Panc1 (cell line): ENCODE data around the gene ANGPTL4. TPM values are rescaled to one million over a fixed set of nuclear protein-coding genes. Genes with fewer than 3 reads are reported as not detected.
"Not testable (repeated sequence)": the region's sequence is repeated elsewhere in the genome, so short reads cannot be mapped to it uniquely, and the experiment has no call there.

Source experiments
- ATAC-seq: fragments of 200-7000 bp; cut with Tn5 transposase; 2 replicates; pipeline ENCODE4 v1.9.1; 2020; ENCODE audit warnings: mild to moderate bottlenecking, moderate library complexity
- BruUV-seq: library from RNA; stranded (reverse); fragments of 400-500 nt; replicated peaks from 2 replicates; lab custom pipeline; 2021; lab: Mats Ljungman, UMichigan
- CTCF ChIA-PET: fragments of 300-600 bp; sonication (Branson Sonifier 250); formaldehyde crosslinking; loops from one replicate; lab custom pipeline; 2022; ENCODE audit warnings: antibody characterized with exemption; lab: Charles Lee
- POLR2A ChIA-PET: fragments of 300-600 bp; sonication (Branson Sonifier 250); formaldehyde crosslinking; loops from one replicate; lab custom pipeline; 2022; ENCODE audit warnings: antibody characterized with exemption; lab: Charles Lee
- DNase-seq: peaks from one replicate; pipeline ENCODE4 v3.0.0-alpha.2; 2010; ENCODE audit warnings: low read depth, low spot score
- H3K27ac ChIP-seq: 2 replicates; pipeline ENCODE4 v1.5.1; 2011; ENCODE audit warnings: mild to moderate bottlenecking, low read length, inconsistent platforms
- H3K27me3 ChIP-seq: fragments of 200-500 bp; sonication (Bioruptor generic); 2 replicates; pipeline ENCODE4 v1.6.0; 2014; ENCODE audit warnings: low read length, inconsistent platforms; ENCODE audit not compliant: control insufficient read depth, insufficient read depth
- H3K36me3 ChIP-seq: fragments of 200-500 bp; sonication (Bioruptor generic); 2 replicates; pipeline ENCODE4 v1.5.1; 2014; ENCODE audit warnings: inconsistent platforms, mild to moderate bottlenecking, low read length, moderate library complexity; ENCODE audit not compliant: control insufficient read depth, insufficient read depth
- H3K4me1 ChIP-seq: 2 replicates; pipeline ENCODE4 v1.5.1; 2011; ENCODE audit warnings: inconsistent platforms, mild to moderate bottlenecking, low read length, moderate library complexity; ENCODE audit not compliant: control insufficient read depth, insufficient read depth
- H3K4me3 ChIP-seq, 2 experiments: 2 replicates each; pipeline ENCODE4 v1.5.1; 2011 to 2012; ENCODE audit warnings: low read depth in 2 of 2, low read length in 2 of 2, mild to moderate bottlenecking in 2 of 2, inconsistent platforms in 1 of 2, moderate library complexity in 1 of 2
- H3K9me3 ChIP-seq: fragments of 200-500 bp; sonication (Bioruptor generic); 2 replicates; pipeline ENCODE4 v1.5.1; 2014; ENCODE audit warnings: low read depth, mild to moderate bottlenecking, inconsistent platforms, low read length, moderate library complexity; ENCODE audit not compliant: control insufficient read depth, insufficient read depth
- CTCF ChIP-seq: fragments of 450-650 bp; IDR thresholded peaks from 2 replicates; pipeline ENCODE4 v1.5.1; 2017; ENCODE audit warnings: mild to moderate bottlenecking
- POLR2AphosphoS5 ChIP-seq: IDR thresholded peaks from 2 replicates; pipeline ENCODE4 v1.6.1; 2012; ENCODE audit warnings: mild to moderate bottlenecking, low read depth, low read length, moderate library complexity
- REST ChIP-seq, 2 experiments: IDR thresholded peaks; 2 replicates each; pipeline ENCODE4 v1.6.1; 2011 to 2012; ENCODE audit warnings: low read depth in 2 of 2, control low read depth in 1 of 2, low read length in 1 of 2, mild to moderate bottlenecking in 1 of 2, moderate library complexity in 1 of 2; ENCODE audit not compliant: insufficient read depth in 1 of 2
- SIN3A ChIP-seq: IDR thresholded peaks from 2 replicates; pipeline ENCODE4 v1.6.1; 2012; ENCODE audit warnings: low read depth, mild to moderate bottlenecking, low read length, moderate library complexity, borderline replicate concordance; ENCODE audit not compliant: insufficient read depth
- TCF7L2 ChIP-seq: IDR thresholded peaks from 2 replicates; pipeline ENCODE4 v1.6.1; 2011; ENCODE audit warnings: mild to moderate bottlenecking, low read depth, low read length, inconsistent platforms
- in situ Hi-C: cut with HindIII; loops from 2 replicates; pipeline ENCODE4 v1.10.0; 2016; ENCODE audit warnings: low sequenced_read_pairs, low pct_unique_long_range_greater_than_20kb
- intact Hi-C: fragments of 100-400 bp; cut with micrococcal nuclease; formaldehyde crosslinking; loops from one replicate; pipeline ENCODE4 v1.10.0; 2022; ENCODE audit not compliant: unreplicated experiment
- total RNA-seq: library from RNA; stranded (reverse); gene quantifications from one replicate; pipeline ENCODE4 v1.2.1, GENCODE V29; 2021; ENCODE audit not compliant: unreplicated experiment

The ANGPTL4 gene
- total RNA-seq, 1 experiment from 2014 or later: 46.6 TPM

GRCh38 chr19:8340341-8341096 is 23.4 kb upstream of the ANGPTL4 start:
- intact Hi-C loops (no loop called here), in situ Hi-C loops (no loop called here)
- no peaks in the 10 kb centered on the region for H3K9me3 ChIP-seq
- ATAC-seq (no peak), DNase-seq (no peak)
- H3K27me3 ChIP-seq: no peaks in the 10 kb centered on the region
- no peak overlapping the region for H3K4me3 ChIP-seq
- no peak overlapping the region for H3K27ac ChIP-seq
- POLR2A ChIA-PET: no interaction called here
- CTCF ChIA-PET: interaction anchor here (0.7 kb wide), 1 partner anchor 68 kb away, joined by 4 read pairs; no protein-coding TSS in a partner anchor
- H3K4me1 ChIP-seq: no peaks in the 10 kb centered on the region
- no peak for TF ChIP-seq TCF7L2
- no peak for TF ChIP-seq POLR2AphosphoS5
- no peak for TF ChIP-seq CTCF
- TF ChIP-seq REST (IDR thresholded peaks at IDR 0.05; ENCODE audit: insufficient read depth in 1 of 2, low read depth in 2 of 2, low read length in 1 of 2): no peak
- no peak for TF ChIP-seq SIN3A
- no peaks in the 10 kb centered on the region for H3K36me3 ChIP-seq
- BruUV-seq: no TSS peak

- H3K4me3 ChIP-seq, in situ Hi-C loops, H3K27ac ChIP-seq, H3K9me3 ChIP-seq, H3K27me3 ChIP-seq, DNase-seq, BruUV-seq, H3K4me1 ChIP-seq, ATAC-seq, H3K36me3 ChIP-seq, intact Hi-C loops, POLR2A ChIA-PET: not testable (repeated sequence)
- CTCF ChIA-PET: interaction anchor here (0.6 to 0.7 kb wide), 2 partner anchors 74 to 285 kb away, joined by 3 to 7 read pairs; no protein-coding TSS in a partner anchor
Observed at GRCh38 chr19:8341504-8341903, 22.5 kb upstream of the ANGPTL4 start.

- intact Hi-C loops (no loop called here), in situ Hi-C loops (no loop called here)
- Histone ChIP-seq H3K4me3 (no peak overlapping the region), H3K27me3 (no peaks in the 10 kb centered on the region), H3K27ac (no peak overlapping the region), H3K36me3 (no peaks in the 10 kb centered on the region), H3K9me3 (no peaks in the 10 kb centered on the region), H3K4me1 (no peaks in the 10 kb centered on the region)
- CTCF ChIA-PET: interaction anchor here (0.6 kb wide), 1 partner anchor 71 kb away, joined by 4 read pairs; the partner anchor contains the start of gene MARCHF2
- ATAC-seq (no peak), DNase-seq (no peak)
- TF ChIP-seq SIN3A: no peak
- no peak for TF ChIP-seq TCF7L2
- TF ChIP-seq CTCF: no peak
- no peak for TF ChIP-seq REST (IDR thresholded peaks at IDR 0.05; ENCODE audit: insufficient read depth in 1 of 2, low read depth in 2 of 2, low read length in 1 of 2)
- no peak for TF ChIP-seq POLR2AphosphoS5
- BruUV-seq: no TSS peak
- POLR2A ChIA-PET: no interaction called here
Observed at GRCh38 chr19:8342316-8342683, 21.7 kb upstream of the ANGPTL4 start.
